ELF-1 (cell line): ENCODE measurements around the gene S100A12.
"Not testable (repeated sequence)": the region's sequence is repeated elsewhere in the genome, so short reads cannot be mapped to it uniquely, and the experiment has no call there.

Experiments used
- DNase-seq: peaks from one replicate; pipeline ENCODE4 v3.0.0-alpha.2; 2016; ENCODE audit warnings: low read depth, low spot score

S100A12 gene

DNA sequence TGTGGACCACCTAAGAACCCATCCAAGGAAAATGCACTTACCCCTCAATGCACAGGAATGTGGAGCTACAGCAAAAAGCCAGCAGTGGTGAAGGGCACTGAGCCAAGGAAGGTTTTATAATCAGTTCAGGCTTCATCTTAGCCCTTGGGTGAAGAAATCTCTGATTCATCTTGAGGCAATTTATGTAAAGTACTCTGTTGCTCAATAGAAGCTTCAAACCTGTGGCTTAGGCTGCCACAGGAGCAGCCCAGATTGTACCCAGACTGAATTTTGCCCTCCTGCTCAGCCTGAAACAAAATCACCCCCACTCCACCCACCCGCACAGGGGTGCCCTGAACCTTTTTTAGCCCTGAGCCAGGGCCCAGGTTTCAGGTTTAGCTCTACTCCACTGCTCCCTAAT, at the start of gene S100A12:
S100A12 (minus strand) TSS at position 111 of the 400 bp plus-strand sequence. CDS start 1,029 bp downstream, outside the sequence.
- no peak for DNase-seq

DNA sequence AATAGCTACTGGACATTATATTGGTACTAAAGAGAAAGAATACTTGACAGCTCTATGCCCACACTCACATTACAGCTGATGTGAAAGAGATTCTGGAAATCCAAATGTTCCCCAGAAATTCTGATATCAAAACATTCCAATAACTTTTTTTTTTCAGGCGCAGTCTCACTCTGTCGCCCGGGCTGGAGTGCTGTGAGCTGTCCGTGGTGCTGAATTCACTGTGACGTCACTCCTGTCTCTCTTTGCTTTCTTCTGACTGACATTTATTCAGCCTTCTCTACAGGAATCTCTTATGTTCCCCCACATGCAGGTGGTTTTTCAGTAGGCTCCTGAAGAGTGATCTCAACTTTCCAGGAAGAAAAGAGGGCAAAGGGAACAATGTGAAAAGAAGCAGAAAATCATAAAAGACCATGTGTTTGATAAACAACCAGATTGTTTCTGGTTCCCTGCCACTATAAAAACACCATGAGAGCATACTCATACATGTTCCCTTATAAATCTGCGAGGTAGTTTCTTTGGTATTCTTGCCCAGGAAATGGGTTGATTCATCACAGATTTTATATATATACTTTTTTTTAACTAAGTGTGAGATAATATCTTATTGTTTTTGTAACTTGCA, 47.1 kb upstream of the S100A12 start:
- peak; percentile 58 for DNase-seq

- DNase-seq: no peak
Measured at GRCh38 chr1:153420306-153420705, 44.9 kb upstream of the S100A12 start.

GRCh38 chr1:153419436-153419793, 44.0 kb upstream of the S100A12 start:
- DNase-seq: not testable (repeated sequence)

GRCh38 chr1:153418758-153419435, 43.5 kb upstream of the S100A12 start:
- DNase-seq: not testable (repeated sequence)

GRCh38 chr1:153417136-153417888, 41.9 kb upstream of the S100A12 start:
- DNase-seq: no peak

DNA sequence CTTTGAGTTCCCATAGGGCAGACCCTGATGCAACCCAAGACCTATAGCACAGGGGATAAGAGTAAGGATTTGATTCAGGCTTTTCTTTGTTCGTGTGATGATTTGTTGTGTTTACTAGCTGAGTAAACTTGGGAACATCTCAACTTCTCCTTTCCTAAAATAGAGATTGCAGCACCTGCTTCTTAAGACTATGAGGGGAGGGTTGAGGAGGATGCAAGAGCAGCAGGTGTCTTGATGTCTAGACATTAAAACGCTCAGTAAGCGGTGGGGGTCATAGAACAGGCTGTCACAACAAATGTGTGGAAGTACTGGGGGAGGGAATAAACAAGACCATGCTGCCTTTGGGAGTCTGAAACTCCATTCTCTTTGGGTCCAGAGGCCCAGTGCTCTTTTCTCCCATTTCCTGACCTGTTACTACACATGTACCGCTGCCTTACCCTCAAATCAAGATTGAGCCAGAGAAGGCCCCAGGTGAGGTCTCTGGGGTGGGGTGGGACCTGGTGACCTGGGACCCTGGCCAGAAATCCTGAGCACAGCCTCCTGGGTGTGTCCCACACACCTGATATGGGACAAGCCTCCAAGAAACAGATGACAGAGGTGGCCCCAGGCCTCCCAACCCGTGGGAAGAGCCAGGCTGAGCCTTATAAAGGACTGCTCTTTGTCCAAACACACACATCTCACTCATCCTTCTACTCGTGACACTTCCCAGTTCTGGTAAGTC, 40.6 kb upstream of the S100A12 start, which contains the start of gene S100A7A:
S100A7A (plus strand) TSS at position 671 of the 721 bp plus-strand sequence. CDS start 1,563 bp downstream, outside the sequence.
- no peak for DNase-seq

DNA sequence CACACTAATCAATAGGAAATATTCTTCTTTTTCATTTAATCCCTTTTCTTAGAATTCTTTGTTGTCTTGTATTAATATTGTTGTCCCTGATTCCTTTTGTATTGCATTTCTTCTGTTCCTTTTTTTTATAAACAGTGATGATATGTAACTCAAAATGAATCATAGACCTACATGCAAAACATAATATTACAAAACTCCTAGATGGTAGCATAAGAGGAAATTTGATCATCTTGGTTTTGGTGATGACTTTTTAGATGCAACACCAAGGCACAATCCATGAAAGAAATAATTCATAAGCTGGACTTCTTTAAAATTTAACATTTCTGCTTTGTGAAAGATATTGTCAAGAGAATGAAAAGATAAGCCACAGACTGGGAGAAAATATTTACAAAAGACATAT, 38.5 kb upstream of the S100A12 start:
- DNase-seq: not testable (repeated sequence)

DNA sequence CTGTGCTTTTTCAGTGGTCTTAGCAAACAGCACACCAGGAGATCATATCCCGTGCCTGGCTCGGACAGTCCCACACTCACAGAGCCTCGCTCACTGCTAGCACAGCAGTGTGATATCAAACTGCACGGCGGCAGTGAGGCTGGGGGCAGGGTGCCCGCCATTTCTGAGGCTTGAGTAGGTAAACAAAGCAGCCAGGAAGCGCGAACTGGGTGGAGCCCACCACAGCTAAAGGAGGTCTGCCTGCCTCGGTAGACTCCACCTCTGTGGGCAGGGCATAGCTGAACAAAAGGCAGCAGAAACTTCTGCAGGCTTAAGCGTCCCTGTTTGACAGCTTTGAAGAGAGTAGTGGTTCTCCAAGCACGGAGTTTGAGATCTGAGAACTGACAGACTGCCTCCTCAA, 31.9 kb upstream of the S100A12 start:
- DNase-seq: not testable (repeated sequence)

GRCh38 chr1:153405825-153406599, 30.6 kb upstream of the S100A12 start:
- DNase-seq: not testable (repeated sequence)

DNA sequence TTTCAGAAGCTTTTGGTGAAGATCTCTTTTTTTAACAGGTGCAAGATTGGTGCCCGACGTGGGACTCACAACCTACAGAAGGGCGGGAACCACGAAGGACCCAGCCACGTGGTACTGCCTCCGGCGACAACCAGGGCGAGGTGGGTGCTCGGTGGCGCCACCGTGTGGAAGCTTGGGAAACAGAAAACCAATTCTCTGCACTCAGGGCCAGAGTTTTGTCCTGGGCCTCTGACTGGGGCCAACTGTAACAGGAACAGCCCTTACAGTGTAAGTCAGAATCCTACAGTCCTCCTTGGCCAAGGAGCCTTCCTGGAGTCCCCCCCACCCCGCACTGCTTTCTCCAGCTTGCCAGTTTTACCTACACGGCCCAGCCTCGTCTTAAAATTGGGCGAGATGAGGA, 29.3 kb upstream of the S100A12 start:
- peak; percentile 56 for DNase-seq

- DNase-seq: no peak
Measured at GRCh38 chr1:153404086-153404635, 28.7 kb upstream of the S100A12 start.

GRCh38 chr1:153403421-153404085, 28.1 kb upstream of the S100A12 start:
- DNase-seq: no peak

DNA sequence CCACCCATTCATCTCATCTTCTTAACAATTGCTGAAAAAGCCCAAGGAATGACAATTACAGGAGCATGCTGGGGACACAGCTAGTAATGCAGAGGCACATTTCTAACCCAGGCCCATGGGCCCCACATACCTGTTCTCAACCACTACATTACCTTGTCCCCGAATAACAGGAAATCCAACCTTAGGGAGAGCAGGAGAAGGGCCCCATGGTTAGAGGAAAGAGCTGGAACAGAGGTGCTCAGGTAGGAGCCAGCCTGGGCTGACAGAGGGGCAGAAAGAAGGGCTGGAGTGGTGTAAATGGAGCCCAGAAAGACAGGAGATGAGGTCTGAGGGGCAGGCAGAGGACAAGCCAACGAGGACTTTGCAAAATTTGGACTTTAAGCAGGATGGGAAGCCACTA, 26.8 kb upstream of the S100A12 start:
- no peak for DNase-seq

DNA sequence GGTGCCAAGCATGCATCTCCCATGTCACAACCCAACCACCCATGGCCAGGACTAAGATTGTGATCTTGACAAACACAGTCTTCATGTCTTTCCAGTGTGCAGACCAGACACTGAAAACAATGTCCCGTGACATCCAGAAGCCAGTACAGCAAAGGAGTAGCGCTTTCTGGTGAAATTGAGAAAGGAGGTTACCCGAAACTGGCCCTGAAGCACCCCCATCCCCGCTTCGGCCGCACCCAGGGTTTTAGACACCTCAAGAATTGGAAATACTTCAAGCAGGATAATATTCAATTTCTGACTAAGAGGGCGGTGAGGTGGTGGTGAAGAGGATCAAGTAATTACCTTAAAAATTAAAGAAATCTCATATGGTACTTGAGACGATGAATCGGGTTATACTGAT, 26.0 kb upstream of the S100A12 start:
- DNase-seq: no peak

GRCh38 chr1:153400244-153400643, 24.8 kb upstream of the S100A12 start:
- no peak for DNase-seq

DNA sequence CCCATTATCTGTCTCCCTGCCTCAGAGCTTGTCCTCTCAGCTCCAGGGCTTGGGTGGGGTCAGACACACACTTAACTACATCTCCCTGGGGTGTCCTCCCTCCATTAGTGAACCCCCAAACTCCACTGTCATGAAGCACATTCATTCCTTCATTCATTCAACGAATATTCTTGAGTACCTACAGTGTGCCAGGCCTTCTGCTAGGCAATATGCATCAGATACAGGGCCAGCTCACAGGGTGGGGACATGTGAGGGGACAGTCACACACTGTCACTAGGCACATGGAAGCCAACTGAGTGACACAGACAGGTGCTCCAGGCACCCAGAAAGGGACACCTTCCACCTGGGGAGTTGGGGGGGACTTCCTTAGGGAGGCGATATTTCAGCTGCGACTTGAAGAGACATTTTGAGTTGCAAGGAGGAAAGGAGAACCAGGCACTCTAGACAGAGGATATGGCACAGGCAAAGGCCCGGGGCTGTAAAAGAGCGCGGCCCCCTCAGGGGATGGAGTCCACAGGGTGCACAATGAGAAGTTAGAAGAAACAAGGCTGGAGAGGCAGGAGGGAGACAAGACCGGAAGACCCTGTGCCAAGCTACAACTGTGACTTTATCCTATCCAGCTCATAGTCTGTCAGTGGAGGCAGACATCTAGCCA, 24.1 kb upstream of the S100A12 start:
- DNase-seq: no peak

DNA sequence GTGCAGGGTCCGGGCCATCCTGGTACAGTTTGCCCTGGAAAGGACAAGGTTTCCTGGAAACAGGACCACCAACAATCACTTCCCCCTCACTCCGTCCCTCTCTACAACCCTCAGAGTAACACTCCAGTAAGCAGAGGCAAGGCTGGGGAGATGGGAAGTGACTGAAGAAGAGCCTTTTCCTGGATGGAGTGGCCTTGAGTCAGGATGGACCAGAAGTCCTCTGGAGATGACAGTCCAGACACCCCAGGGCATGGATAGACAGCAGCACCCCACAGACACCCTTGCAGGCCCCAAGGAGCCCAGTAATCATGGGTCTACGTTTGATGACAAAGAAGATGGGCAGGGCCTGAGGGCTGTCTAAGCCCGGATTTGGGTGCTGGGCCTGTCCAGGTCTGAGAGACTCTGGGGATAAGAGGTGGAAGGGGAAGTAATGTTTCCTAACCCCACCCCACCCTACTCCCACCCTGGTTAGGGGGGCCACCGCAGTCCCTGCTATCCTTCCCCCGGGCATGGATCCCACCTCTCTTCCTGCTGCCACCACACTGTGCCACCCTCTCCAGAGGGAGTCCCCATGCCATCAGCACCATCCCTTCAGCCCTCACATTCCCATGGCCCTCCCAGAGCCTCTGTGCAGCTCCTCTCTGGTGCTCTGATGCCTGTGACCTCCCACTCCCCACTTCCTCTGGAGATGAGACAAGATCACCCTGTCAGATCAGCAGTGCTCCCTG, 22.7 kb upstream of the S100A12 start:
- no peak for DNase-seq
